H9 (cell line): ENCODE measurements around the gene ENO1. TPM values are rescaled to one million over a fixed set of nuclear protein-coding genes. Genes with fewer than 3 reads are reported as not detected.

ENCODE experiments used
- DNase-seq: peaks from one replicate; pipeline ENCODE4 v3.0.0-alpha.2; 2017
- H2AFZ ChIP-seq: one replicate; pipeline ENCODE4 v1.6.1; 2013; ENCODE audit warnings: mild to moderate bottlenecking, low read length, control low read depth, moderate library complexity
- H2AK5ac ChIP-seq: 2 replicates; pipeline ENCODE4 v1.6.1; 2013; ENCODE audit warnings: low read length, control low read depth, mixed read lengths; ENCODE audit not compliant: insufficient read length
- H2BK120ac ChIP-seq: one replicate; pipeline ENCODE4 v1.6.1; 2013; ENCODE audit warnings: low read depth, mild to moderate bottlenecking, low read length, control low read depth, inconsistent platforms; ENCODE audit not compliant: poor library complexity, severe bottlenecking
- H2BK12ac ChIP-seq: 2 replicates; pipeline ENCODE4 v1.6.1; 2013; ENCODE audit warnings: low read length, control low read depth, mixed read lengths, low read depth; ENCODE audit not compliant: insufficient read length
- H2BK15ac ChIP-seq: 2 replicates; pipeline ENCODE4 v1.6.1; 2013; ENCODE audit warnings: low read depth, low read length, control low read depth
- H2BK20ac ChIP-seq: one replicate; pipeline ENCODE4 v1.6.1; 2013; ENCODE audit warnings: low read depth, mild to moderate bottlenecking, low read length, control low read depth, inconsistent platforms; ENCODE audit not compliant: poor library complexity, severe bottlenecking
- H2BK5ac ChIP-seq: 2 replicates; pipeline ENCODE4 v1.6.1; 2013; ENCODE audit warnings: low read length, control low read depth, mixed read lengths; ENCODE audit not compliant: insufficient read length
- H3K14ac ChIP-seq: 2 replicates; pipeline ENCODE4 v1.6.1; 2013; ENCODE audit warnings: low read length, control low read depth; ENCODE audit not compliant: insufficient read depth
- H3K18ac ChIP-seq: 2 replicates; pipeline ENCODE4 v1.6.1; 2013; ENCODE audit warnings: low read depth, mild to moderate bottlenecking, mixed read lengths, low read length, control low read depth; ENCODE audit not compliant: insufficient read length
- H3K23ac ChIP-seq: 2 replicates; pipeline ENCODE4 v1.6.1; 2013; ENCODE audit warnings: low read length, control low read depth, mixed read lengths, low read depth; ENCODE audit not compliant: insufficient read length
- H3K23me2 ChIP-seq: 2 replicates; pipeline ENCODE4 v1.6.1; 2013; ENCODE audit warnings: low read depth, mild to moderate bottlenecking, mixed read lengths, low read length, control low read depth; ENCODE audit not compliant: insufficient read length, poor library complexity, severe bottlenecking
- H3K27ac ChIP-seq: 2 replicates; pipeline ENCODE4 v1.5.1; 2013; ENCODE audit warnings: low read length, control low read depth, mixed read lengths, low read depth; ENCODE audit not compliant: insufficient read length
- H3K27me3 ChIP-seq: 2 replicates; pipeline ENCODE4 v1.6.1; 2013; ENCODE audit warnings: low read length, control low read depth, inconsistent platforms; ENCODE audit not compliant: insufficient read depth
- H3K4ac ChIP-seq: 2 replicates; pipeline ENCODE4 v1.6.1; 2013; ENCODE audit warnings: low read depth, mild to moderate bottlenecking, control low read depth, inconsistent platforms, low read length, moderate library complexity
- H3K4me1 ChIP-seq: 2 replicates; pipeline ENCODE4 v1.6.1; 2013; ENCODE audit warnings: low read length, control low read depth, inconsistent platforms; ENCODE audit not compliant: insufficient read depth
- H3K4me2 ChIP-seq: 2 replicates; pipeline ENCODE4 v1.6.1; 2013; ENCODE audit warnings: low read length, control low read depth, mixed read lengths; ENCODE audit not compliant: insufficient read length, insufficient read depth
- H3K56ac ChIP-seq: 2 replicates; pipeline ENCODE4 v1.6.1; 2013; ENCODE audit warnings: low read depth, mild to moderate bottlenecking, mixed read lengths, low read length, control low read depth; ENCODE audit not compliant: insufficient read length
- H3K79me1 ChIP-seq: 2 replicates; pipeline ENCODE4 v1.6.1; 2013; ENCODE audit warnings: low read depth, mild to moderate bottlenecking, moderate library complexity, low read length, control low read depth, inconsistent platforms; ENCODE audit not compliant: insufficient read depth, poor library complexity, severe bottlenecking
- H3K79me2 ChIP-seq: 2 replicates; pipeline ENCODE4 v1.6.1; 2013; ENCODE audit warnings: low read length, control low read depth, inconsistent platforms; ENCODE audit not compliant: insufficient read depth
- H3K9ac ChIP-seq: 2 replicates; pipeline ENCODE4 v1.6.1; 2013; ENCODE audit warnings: low read length, control low read depth, mixed read lengths; ENCODE audit not compliant: insufficient read length; ENCODE audit errors: extremely low read depth
- H3K9me3 ChIP-seq: one replicate; pipeline ENCODE4 v1.6.1; 2013; ENCODE audit warnings: low read depth, low read length, inconsistent platforms; ENCODE audit not compliant: control insufficient read depth
- H3T11ph ChIP-seq: one replicate; pipeline ENCODE4 v1.6.1; 2013; ENCODE audit warnings: mild to moderate bottlenecking, low read length, control low read depth, inconsistent platforms
- H4K20me1 ChIP-seq: one replicate; pipeline ENCODE4 v1.6.1; 2013; ENCODE audit not compliant: control insufficient read depth, insufficient read length, insufficient read depth
- H4K5ac ChIP-seq: 2 replicates; pipeline ENCODE4 v1.6.1; 2013; ENCODE audit warnings: low read depth, mild to moderate bottlenecking, mixed read lengths, low read length, control low read depth; ENCODE audit not compliant: insufficient read length
- H4K8ac ChIP-seq: replicated peaks from 2 replicates; pipeline ENCODE4 v1.6.1; 2013; ENCODE audit warnings: low read length, control low read depth, mixed read lengths, low read depth; ENCODE audit not compliant: insufficient read length
- H4K91ac ChIP-seq: 2 replicates; pipeline ENCODE4 v1.6.1; 2013; ENCODE audit warnings: low read depth, mild to moderate bottlenecking, moderate library complexity, mixed read lengths, low read length, control low read depth; ENCODE audit not compliant: insufficient read length
- H3K27ac Mint-ChIP-seq, 3 experiments: 2 replicates in 2 of 3; 3 replicates in 1 of 3; pipeline ENCODE4 v1.8.0; 2020 to 2021; ENCODE audit warnings: mixed read lengths in 3 of 3, mild to moderate bottlenecking in 1 of 3, moderate library complexity in 1 of 3
- H3K27me3 Mint-ChIP-seq: 2 replicates; pipeline ENCODE4 v1.8.0; 2021; ENCODE audit warnings: low read depth, mild to moderate bottlenecking, moderate library complexity, mixed read lengths
- H3K36me3 Mint-ChIP-seq, 3 experiments: 2 replicates in 2 of 3; 3 replicates in 1 of 3; pipeline ENCODE4 v1.8.0; 2020 to 2021; ENCODE audit warnings: low read depth in 3 of 3, mixed read lengths in 3 of 3; ENCODE audit not compliant: insufficient read depth in 1 of 3
- H3K4me1 Mint-ChIP-seq, 2 experiments: 2 replicates each; pipeline ENCODE4 v1.8.0; 2020; ENCODE audit warnings: mixed read lengths in 2 of 2
- H3K4me3 Mint-ChIP-seq, 2 experiments: 2 replicates in 1 of 2; 3 replicates in 1 of 2; pipeline ENCODE4 v1.8.0; 2020 to 2021; ENCODE audit warnings: mild to moderate bottlenecking in 2 of 2, mixed read lengths in 2 of 2, moderate library complexity in 1 of 2
- H3K9me3 Mint-ChIP-seq, 2 experiments: 2 replicates in 1 of 2; 3 replicates in 1 of 2; pipeline ENCODE4 v1.8.0; 2020; ENCODE audit warnings: mild to moderate bottlenecking in 2 of 2, mixed read lengths in 2 of 2, moderate library complexity in 1 of 2
- WGBS: extraction: QIAGEN DNeasy Blood & Tissue Kit; methylation state at CpG from one replicate; pipeline ENCODE4 v1.1.7; 2013; ENCODE audit warnings: missing lambda C conversion rate, low lambda C conversion rate, mixed read lengths; ENCODE audit not compliant: insufficient read length; ENCODE audit errors: extremely low coverage; 5-methylcytosine and 5-hydroxymethylcytosine counted together
- total RNA-seq: library from RNA; stranded (reverse); gene quantifications from 2 replicates; pipeline ENCODE4 v1.2.1, GENCODE V29; 2021
- TF ChIP-seq, protein P1 (sequence below): fragments of 200-600 bp; sonication (generic); conservative IDR thresholded peaks from 3 replicates; pipeline ENCODE4 v1.8.0; 2021; ENCODE audit warnings: antibody characterized with exemption, mild to moderate bottlenecking

Gene ENO1
- total RNA-seq, 1 experiment from 2014 or later = 1,781 TPM

DNA sequence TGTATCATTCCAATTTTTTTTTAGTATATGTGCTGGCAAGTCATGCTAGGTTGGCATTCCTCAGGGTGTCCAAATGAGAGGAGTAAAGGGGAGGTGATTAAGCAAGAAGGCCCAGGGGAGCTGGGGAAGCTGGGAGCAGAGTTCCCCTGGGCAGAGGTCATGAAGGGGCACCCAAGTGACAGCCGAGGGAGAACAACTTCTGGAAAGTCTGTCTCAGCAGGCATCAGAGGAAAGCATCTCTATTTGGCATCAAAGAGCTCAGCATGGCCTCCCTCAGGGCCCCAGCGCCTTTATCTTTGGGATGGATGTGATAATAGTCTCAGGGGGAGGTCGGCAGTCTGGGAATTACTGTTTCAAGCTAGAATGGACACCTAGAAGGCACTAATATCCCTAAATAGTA is 5.0 kb upstream of the ENO1 start:
- peaks cover 5% of the 10 kb centered on the region; the same call in 1 of the 2 replicates for H3K4me1 ChIP-seq
- no peak overlapping the region for H4K5ac ChIP-seq
- H3K9me3 ChIP-seq = no peaks in the 10 kb centered on the region
- H3K56ac ChIP-seq = no peak overlapping the region
- no peak overlapping the region for H4K8ac ChIP-seq
- TF ChIP-seq, protein P1, sequence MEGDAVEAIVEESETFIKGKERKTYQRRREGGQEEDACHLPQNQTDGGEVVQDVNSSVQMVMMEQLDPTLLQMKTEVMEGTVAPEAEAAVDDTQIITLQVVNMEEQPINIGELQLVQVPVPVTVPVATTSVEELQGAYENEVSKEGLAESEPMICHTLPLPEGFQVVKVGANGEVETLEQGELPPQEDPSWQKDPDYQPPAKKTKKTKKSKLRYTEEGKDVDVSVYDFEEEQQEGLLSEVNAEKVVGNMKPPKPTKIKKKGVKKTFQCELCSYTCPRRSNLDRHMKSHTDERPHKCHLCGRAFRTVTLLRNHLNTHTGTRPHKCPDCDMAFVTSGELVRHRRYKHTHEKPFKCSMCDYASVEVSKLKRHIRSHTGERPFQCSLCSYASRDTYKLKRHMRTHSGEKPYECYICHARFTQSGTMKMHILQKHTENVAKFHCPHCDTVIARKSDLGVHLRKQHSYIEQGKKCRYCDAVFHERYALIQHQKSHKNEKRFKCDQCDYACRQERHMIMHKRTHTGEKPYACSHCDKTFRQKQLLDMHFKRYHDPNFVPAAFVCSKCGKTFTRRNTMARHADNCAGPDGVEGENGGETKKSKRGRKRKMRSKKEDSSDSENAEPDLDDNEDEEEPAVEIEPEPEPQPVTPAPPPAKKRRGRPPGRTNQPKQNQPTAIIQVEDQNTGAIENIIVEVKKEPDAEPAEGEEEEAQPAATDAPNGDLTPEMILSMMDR = no peak
- H3K18ac ChIP-seq = no peak overlapping the region
- H3K4me1 Mint-ChIP-seq = peaks cover 27 to 34% of the 10 kb centered on the region in 2 experiments
- no peak overlapping the region for H2BK15ac ChIP-seq
- H3K9me3 Mint-ChIP-seq = peaks cover 0 to 2% of the 10 kb centered on the region in 2 experiments; a peak in 2 of 5 replicates
- H2BK12ac ChIP-seq = no peak overlapping the region
- H3K79me2 ChIP-seq = no peaks in the 10 kb centered on the region; the same call in 1 of the 2 replicates
- no peaks in the 10 kb centered on the region for H4K20me1 ChIP-seq
- H2AFZ ChIP-seq = no peak overlapping the region
- no peak overlapping the region; a peak in 1 of 5 replicates for H3K4me3 Mint-ChIP-seq
- no peak overlapping the region for H3K4ac ChIP-seq
- H4K91ac ChIP-seq = no peak overlapping the region
- no peak overlapping the region for H2BK20ac ChIP-seq
- H3T11ph ChIP-seq = no peak overlapping the region
- no peak overlapping the region for H3K14ac ChIP-seq
- no peak overlapping the region for H2BK120ac ChIP-seq
- no peak overlapping the region for H3K27ac ChIP-seq
- H3K23me2 ChIP-seq = no peaks in the 10 kb centered on the region
- no peak overlapping the region for H3K4me2 ChIP-seq
- no CpG with 5 or more reads among the region's 3 CpGs for WGBS
- H3K79me1 ChIP-seq = no peaks in the 10 kb centered on the region
- no peak overlapping the region for H2AK5ac ChIP-seq
- no peak overlapping the region for H2BK5ac ChIP-seq
- DNase-seq = no peak
- H3K9ac ChIP-seq = no peak overlapping the region
- H3K23ac ChIP-seq = no peak overlapping the region
- H3K27me3 Mint-ChIP-seq = peaks cover 50% of the 10 kb centered on the region
- no peaks in the 10 kb centered on the region for H3K27me3 ChIP-seq
- H3K27ac Mint-ChIP-seq = no peak overlapping the region
- peaks cover 0 to 2% (median under 1%) of the 10 kb centered on the region in 3 experiments; a peak in 3 of 7 replicates for H3K36me3 Mint-ChIP-seq
